Tibial artery (tissue), 4 donors: Measurements from ENCODE around the gene PLEKHN1.
A peak's percentile ranks its signal among the peaks of the same experiment; 100 is the strongest.

Experiments used
- DNase-seq, 2 donors: peaks; one replicate each; pipeline ENCODE4 v3.0.0-alpha.2; 2019
- H3K27ac ChIP-seq, 2 donors: fragments of 200-600 bp; sonication (generic) in 1 of 2; 1 replicate in 1 of 2; 2 replicates in 1 of 2; pipeline ENCODE4 v1.5.1; 2018 to 2019; ENCODE audit warnings: mild to moderate bottlenecking in 1 of 2
- H3K27me3 ChIP-seq, 2 donors: fragments of 200-600 bp; sonication (generic) in 1 of 2; one replicate each; pipeline versions ENCODE4 v1.5.1 to v1.6.0; 2016 to 2019
- H3K36me3 ChIP-seq, 3 donors: fragments of 200-600 bp; sonication (generic) in 2 of 3; one replicate each; pipeline ENCODE4 v1.5.1; 2016 to 2019; ENCODE audit warnings: mild to moderate bottlenecking in 2 of 3
- H3K4me1 ChIP-seq, 4 donors: fragments of 200-600 bp; sonication (generic) in 2 of 4; 1 replicate in 3 of 4; 2 replicates in 1 of 4; pipeline ENCODE4 v1.5.1; 2016 to 2019
- H3K4me3 ChIP-seq, 2 donors: fragments of 200-600 bp; sonication (generic) in 1 of 2; 1 replicate in 1 of 2; 2 replicates in 1 of 2; pipeline ENCODE4 v1.5.1; 2018 to 2019; ENCODE audit warnings: mild to moderate bottlenecking in 2 of 2
- H3K9me3 ChIP-seq, 3 donors: fragments of 200-600 bp; sonication (generic) in 1 of 3; one replicate each; pipeline ENCODE4 v1.5.1; 2016 to 2019
- CTCF ChIP-seq, 2 experiments: fragments of 200-600 bp in 1 of 2; fragments of 450-650 bp in 1 of 2; IDR thresholded peaks; one replicate each; pipeline ENCODE4 v1.5.1; 2017 to 2019; ENCODE audit warnings: antibody characterized with exemption in 2 of 2, mild to moderate bottlenecking in 1 of 2, moderate library complexity in 1 of 2
- intact Hi-C: fragments of 100-400 bp; cut with DNase I; formaldehyde crosslinking; loops from one replicate; pipeline ENCODE4 v1.15.0; 2023; ENCODE audit warnings: low total_unique reads

Gene PLEKHN1

GRCh38 chr1:966135-966703 is at the start of gene PLEKHN1:
Gene PLEKHN1 (plus strand): TSS chr1:966482. CDS start chr1:966532, 50 bp downstream.
- Histone ChIP-seq H3K36me3 (peaks cover 0 to 22% (median 5%) of the 10 kb centered on the region in 3 donors), H3K27me3 (peaks cover 0 to 35% of the 10 kb centered on the region in 2 donors), H3K27ac (peak within 1 kb of the TSS; percentile 68 to 70), H3K4me3 (peak within 1 kb of the TSS; percentile 57 to 78), H3K4me1 (peaks cover 0 to 35% (median 18%) of the 10 kb centered on the region in 4 donors), H3K9me3 (no peaks in the 10 kb centered on the region)
- no peak for DNase-seq
- intact Hi-C loops: no loop called here
- TF ChIP-seq CTCF (IDR thresholded peaks at IDR 0.05): no peak

GRCh38 chr1:917076-917459 is 49.2 kb upstream of the PLEKHN1 start:
- no peaks in the 10 kb centered on the region for H3K9me3 ChIP-seq
- H3K27me3 ChIP-seq: peaks cover 0 to 79% of the 10 kb centered on the region in 2 donors
- no peak overlapping the region for H3K27ac ChIP-seq
- no peak for TF ChIP-seq CTCF (IDR thresholded peaks at IDR 0.05)
- no peaks in the 10 kb centered on the region for H3K36me3 ChIP-seq
- intact Hi-C loops: no loop called here
- peaks cover 0 to 37% (median 31%) of the 10 kb centered on the region in 4 donors for H3K4me1 ChIP-seq
- no peak overlapping the region for H3K4me3 ChIP-seq
- no peak for DNase-seq

DNA sequence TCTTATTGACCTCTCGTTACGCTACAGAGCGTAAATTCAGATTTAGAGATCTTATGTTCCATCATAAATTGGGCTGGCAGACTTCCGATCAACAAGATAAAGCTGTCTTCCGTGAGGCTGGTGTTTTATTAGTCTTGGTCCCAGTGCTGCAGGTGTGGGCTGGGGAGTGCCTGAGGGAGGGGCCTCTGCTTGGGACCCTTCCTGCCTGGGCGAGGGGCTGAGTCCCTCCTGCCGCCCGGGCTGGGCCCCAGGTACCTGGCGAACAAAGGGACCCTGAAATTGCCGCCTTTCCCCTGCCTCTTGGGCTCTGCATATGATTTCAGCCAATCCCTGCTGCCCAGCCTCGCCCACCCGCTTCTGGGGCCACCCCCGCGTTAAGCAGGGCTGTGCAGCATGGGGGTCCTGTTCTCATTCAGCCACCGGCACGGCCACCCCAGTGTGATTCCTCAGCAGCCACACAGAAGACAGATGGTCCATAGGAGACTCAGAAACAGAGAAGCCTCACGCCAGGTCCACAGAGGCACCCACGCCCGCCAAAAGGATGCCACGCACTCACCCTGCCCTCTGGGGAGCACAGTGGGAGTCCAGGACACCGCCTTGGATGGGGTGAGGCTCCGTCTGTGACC is 48.7 kb upstream of the PLEKHN1 start:
- no peak for DNase-seq
- Histone ChIP-seq H3K36me3 (no peaks in the 10 kb centered on the region), H3K27me3 (peaks cover 0 to 74% of the 10 kb centered on the region in 2 donors), H3K9me3 (no peaks in the 10 kb centered on the region), H3K4me3 (no peak overlapping the region), H3K27ac (no peak overlapping the region), H3K4me1 (peaks cover 0 to 41% (median 31%) of the 10 kb centered on the region in 4 donors)
- TF ChIP-seq CTCF (IDR thresholded peaks at IDR 0.05): no peak
- intact Hi-C loops: no loop called here

GRCh38 chr1:918353-918752 is 47.9 kb upstream of the PLEKHN1 start:
- no peaks in the 10 kb centered on the region for H3K36me3 ChIP-seq
- peaks cover 0 to 71% of the 10 kb centered on the region in 2 donors for H3K27me3 ChIP-seq
- H3K27ac ChIP-seq: no peak overlapping the region
- no peak for DNase-seq
- intact Hi-C loops: no loop called here
- no peak for TF ChIP-seq CTCF (IDR thresholded peaks at IDR 0.05)
- H3K4me1 ChIP-seq: peaks cover 3 to 48% (median 37%) of the 10 kb centered on the region in 4 donors
- no peaks in the 10 kb centered on the region for H3K9me3 ChIP-seq
- no peak overlapping the region for H3K4me3 ChIP-seq

DNA sequence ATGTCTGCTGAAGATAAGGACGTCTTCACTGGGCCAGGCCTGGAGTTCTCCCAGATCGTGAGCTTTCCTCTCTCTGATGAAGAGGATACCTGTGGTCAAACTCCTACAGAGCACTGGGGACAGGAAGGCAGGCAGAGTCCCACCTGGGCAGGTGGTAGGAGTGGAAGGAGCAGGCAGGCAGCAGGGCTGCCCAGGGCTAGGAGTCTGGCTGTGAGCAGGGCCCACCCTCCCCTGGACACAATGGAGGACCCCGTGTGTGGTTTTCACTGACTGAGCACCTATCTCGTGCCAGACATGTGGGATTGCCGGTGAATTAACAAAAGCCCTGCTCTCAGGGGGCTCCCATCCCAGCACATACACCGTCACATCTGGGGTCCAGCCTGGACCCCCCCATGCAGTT is 47.4 kb upstream of the PLEKHN1 start:
- H3K9me3 ChIP-seq: no peaks in the 10 kb centered on the region
- intact Hi-C loops: no loop called here
- no peak overlapping the region for H3K27ac ChIP-seq
- no peaks in the 10 kb centered on the region for H3K36me3 ChIP-seq
- peaks cover 0 to 67% of the 10 kb centered on the region in 2 donors for H3K27me3 ChIP-seq
- H3K4me1 ChIP-seq: peaks cover 3 to 51% (median 41%) of the 10 kb centered on the region in 4 donors
- no peak for DNase-seq
- TF ChIP-seq CTCF (IDR thresholded peaks at IDR 0.05): no peak
- H3K4me3 ChIP-seq: no peak overlapping the region
